HG03442 (cell line): ENCODE measurements around the gene LRP1B.
"Not testable (repeated sequence)": the region's sequence is repeated elsewhere in the genome, so short reads cannot be mapped to it uniquely, and the experiment has no call there.

Source experiments
- ATAC-seq: cut with Tn5 transposase; IDR thresholded peaks from one replicate; pipeline ENCODE4 v1.9.1; 2021; ENCODE audit warnings: mild to moderate bottlenecking, moderate library complexity; ENCODE audit not compliant: unreplicated experiment

Gene LRP1B

DNA sequence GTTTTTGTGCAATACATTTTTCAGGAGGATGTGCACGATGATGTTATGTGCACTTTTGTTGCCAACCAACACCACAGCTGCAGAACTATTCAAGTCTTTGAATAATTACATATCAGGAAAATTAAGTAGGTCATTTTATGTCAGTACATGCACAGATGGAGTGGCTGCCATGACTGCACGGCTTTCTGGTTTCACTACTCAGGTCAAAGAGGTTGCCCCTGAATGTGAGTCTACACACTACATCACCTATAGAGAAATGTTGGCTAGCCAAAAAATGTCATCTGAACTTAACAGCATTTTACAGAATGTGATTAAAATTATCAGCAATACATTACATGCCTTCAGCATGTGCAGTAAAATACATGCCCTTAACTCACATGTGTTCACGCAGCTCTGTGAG, 1713.3 kb downstream of the LRP1B start:
- no peak for ATAC-seq

- ATAC-seq, result no peak
Measured at GRCh38 chr2:140416577-140416976, 1714.2 kb downstream of the LRP1B start.

GRCh38 chr2:140415035-140415434, 1715.8 kb downstream of the LRP1B start:
- not testable (repeated sequence) for ATAC-seq

DNA sequence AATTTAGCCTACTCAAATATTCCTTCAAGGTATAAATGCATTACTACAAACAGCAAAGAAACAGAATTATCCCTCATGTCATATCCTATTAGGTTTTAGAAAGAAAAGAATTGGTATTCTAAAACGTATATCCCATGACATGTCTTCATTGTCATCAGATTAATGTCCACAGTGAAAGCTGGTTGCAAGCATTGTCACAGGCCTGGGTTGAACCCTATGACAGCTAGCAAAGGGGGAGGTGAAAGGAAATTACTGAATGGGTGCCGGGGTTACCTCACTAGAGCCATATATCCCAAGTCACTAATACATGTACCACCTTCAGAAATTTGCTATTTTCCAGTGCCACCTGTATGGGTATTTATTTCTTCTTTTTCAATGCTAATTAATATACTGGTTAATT, 1720.1 kb downstream of the LRP1B start:
- ATAC-seq, result no peak

- ATAC-seq, result no peak
Measured at GRCh38 chr2:140401056-140401455, 1729.8 kb downstream of the LRP1B start.

DNA sequence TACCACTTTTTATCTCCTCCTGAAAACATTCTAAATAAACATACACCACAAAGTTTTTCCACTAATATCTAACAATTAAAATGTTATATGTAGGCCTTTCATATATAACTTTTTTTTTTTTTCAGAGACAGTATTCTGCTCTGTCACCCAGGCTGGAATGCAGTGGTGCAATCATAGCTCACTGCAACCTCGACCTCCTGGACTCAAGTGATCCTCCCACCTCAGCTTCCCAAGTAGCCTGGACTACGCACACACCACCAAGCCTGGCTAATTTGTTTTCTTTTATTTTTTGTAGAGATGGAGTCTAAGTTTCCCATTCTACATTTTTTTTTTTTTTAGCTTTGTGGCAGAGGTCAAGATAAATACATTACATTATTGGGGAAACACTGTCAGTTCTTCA, 1738.0 kb downstream of the LRP1B start:
- no peak for ATAC-seq

DNA sequence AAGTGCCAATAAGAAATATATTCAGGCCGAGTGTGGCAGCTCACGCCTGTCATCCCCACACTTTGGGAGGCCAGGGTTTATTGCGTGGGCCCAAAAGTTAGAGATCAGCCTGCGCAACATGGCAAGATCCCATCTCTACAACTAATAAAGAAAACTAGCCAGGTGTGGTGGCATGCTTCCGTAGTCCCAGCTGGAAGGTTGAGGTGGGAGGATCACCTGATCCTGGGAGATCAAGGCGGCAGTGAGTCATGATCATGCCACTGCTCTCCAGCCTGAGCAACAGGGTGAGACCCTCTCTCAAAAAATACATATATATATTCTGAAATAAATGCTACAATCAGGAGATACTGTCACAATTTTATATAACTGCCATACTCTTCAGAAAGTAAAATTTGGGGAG, 1745.9 kb downstream of the LRP1B start:
- ATAC-seq, result no peak

- ATAC-seq, result no peak
Measured at GRCh38 chr2:140383781-140384180, 1747.0 kb downstream of the LRP1B start.

DNA sequence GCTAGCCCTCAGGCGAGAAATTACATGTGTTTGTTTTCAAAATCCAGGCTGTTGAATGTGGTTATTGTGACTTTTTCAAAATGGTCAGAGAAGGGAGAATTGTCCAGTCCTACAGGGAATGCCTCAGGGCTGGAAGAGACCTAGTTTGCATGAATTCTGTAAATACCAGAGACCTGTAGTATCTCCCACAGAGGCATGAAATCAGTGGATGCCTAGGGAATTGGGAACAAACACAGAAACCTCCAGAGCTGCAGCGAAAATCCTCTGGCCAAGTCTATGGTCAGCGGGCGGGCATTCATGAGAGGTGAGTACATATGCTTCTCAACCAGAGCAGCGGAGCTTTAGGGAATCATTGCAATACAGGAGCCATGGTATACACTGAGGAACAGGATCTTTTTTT, 1754.1 kb downstream of the LRP1B start:
- no peak for ATAC-seq

DNA sequence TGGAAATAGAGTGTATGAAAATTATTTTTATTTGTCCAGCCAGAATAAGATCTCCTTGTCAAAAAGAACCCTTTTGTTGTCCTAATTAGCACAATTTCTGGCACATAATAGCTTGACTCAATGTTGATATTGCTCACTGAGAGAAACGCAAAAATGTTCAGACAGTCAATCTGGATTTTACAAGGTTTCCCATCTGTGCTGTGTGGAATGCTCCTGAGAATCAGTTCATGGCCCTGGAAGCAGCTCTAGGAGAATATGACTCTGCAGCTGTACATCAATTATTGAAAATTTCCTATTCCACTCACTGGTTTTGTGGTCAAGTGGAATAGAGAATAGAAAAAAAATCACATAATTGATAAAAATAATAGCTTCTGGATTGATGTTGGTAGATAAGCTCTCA, 1767.7 kb downstream of the LRP1B start:
- ATAC-seq, result no peak

- no peak for ATAC-seq
Measured at GRCh38 chr2:140362361-140362760, 1768.5 kb downstream of the LRP1B start.

- no peak for ATAC-seq
Measured at GRCh38 chr2:140359056-140359771, 1771.6 kb downstream of the LRP1B start.

GRCh38 chr2:140356697-140357096, 1774.1 kb downstream of the LRP1B start:
- no peak for ATAC-seq

GRCh38 chr2:140355511-140356090, 1775.2 kb downstream of the LRP1B start:
- ATAC-seq, result no peak

- no peak for ATAC-seq
Measured at GRCh38 chr2:140354544-140354943, 1776.3 kb downstream of the LRP1B start.

DNA sequence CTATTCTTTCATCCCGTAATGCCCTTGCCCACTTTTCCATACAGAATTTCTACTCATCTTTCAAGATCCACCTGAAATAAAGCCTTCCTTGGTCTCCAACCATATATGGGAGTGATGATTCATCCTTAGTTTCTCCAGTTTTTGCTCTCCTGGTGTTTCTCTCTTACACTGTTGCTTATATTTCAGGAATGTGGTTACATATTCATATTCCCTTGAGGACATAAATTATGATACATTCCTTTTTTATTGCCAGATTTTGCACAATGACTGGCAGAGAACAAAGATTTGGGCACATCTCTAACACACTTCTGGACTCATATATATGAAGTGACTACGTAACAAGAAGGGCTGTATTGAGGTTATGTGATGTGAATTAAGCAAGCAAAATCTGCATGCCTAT, 1777.3 kb downstream of the LRP1B start:
- no peak for ATAC-seq

GRCh38 chr2:140351692-140352091, 1779.1 kb downstream of the LRP1B start:
- no peak for ATAC-seq

- ATAC-seq, result no peak
Measured at GRCh38 chr2:140349695-140350094, 1781.1 kb downstream of the LRP1B start.

GRCh38 chr2:140348826-140349225, 1782.0 kb downstream of the LRP1B start:
- ATAC-seq, result no peak

GRCh38 chr2:140344838-140345237, 1786.0 kb downstream of the LRP1B start:
- no peak for ATAC-seq

GRCh38 chr2:140344266-140344665, 1786.5 kb downstream of the LRP1B start:
- not testable (repeated sequence) for ATAC-seq

- no peak for ATAC-seq
Measured at GRCh38 chr2:140338795-140339194, 1792.0 kb downstream of the LRP1B start.

DNA sequence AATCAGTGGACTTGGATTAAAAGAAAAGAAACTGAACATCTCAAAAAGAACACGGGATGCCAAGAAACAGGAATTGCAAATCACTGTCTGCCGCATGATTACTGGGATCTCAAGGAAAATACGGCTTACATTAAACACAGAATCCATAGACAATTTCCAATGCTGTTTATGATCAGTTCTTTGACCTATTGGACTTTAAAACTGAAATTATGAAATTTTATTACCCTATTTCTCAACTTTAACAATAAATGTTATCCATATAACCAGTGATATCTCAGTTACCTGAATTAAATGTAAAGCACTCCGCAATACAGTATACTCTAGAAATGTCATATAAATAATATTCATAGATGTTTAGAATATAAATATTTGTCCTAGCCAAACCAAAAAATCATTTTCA, 1793.8 kb downstream of the LRP1B start:
- no peak for ATAC-seq
